ENCODE results near the gene AFAP1L2.

AFAP1L2 gene

DNA sequence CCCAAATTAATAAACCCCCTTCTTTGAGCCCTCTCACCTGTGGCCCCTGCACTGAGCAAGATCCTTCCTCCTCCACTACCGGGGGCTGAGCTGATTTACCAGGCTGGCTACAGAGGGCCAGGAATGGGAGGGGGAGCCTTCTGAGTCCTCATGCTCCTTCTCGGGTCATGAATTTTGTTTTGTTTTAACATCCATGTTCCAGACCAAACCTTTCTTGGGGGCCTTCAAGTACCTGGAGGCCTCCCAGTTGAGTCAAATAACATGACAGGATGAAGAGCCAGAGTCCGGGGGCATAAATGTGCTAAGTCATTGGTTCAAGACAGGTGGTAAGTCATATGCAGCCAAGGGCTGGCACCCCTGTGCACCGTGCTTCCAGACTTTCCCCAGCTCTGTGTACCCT is 39.6 kb downstream of the AFAP1L2 start:
- no peak for DNase-seq (ENCODE audit: low read depth)
- H3K4me3 ChIP-seq (ENCODE audit: low read depth, low read length), result no peak overlapping the region
- TF ChIP-seq, protein P1, sequence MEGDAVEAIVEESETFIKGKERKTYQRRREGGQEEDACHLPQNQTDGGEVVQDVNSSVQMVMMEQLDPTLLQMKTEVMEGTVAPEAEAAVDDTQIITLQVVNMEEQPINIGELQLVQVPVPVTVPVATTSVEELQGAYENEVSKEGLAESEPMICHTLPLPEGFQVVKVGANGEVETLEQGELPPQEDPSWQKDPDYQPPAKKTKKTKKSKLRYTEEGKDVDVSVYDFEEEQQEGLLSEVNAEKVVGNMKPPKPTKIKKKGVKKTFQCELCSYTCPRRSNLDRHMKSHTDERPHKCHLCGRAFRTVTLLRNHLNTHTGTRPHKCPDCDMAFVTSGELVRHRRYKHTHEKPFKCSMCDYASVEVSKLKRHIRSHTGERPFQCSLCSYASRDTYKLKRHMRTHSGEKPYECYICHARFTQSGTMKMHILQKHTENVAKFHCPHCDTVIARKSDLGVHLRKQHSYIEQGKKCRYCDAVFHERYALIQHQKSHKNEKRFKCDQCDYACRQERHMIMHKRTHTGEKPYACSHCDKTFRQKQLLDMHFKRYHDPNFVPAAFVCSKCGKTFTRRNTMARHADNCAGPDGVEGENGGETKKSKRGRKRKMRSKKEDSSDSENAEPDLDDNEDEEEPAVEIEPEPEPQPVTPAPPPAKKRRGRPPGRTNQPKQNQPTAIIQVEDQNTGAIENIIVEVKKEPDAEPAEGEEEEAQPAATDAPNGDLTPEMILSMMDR (IDR thresholded peaks at IDR 0.05; ENCODE audit: control insufficient read depth, extremely low read depth, insufficient read depth), result no peak

GRCh38 chr10:114363745-114364454 is 40.4 kb downstream of the AFAP1L2 start:
- DNase-seq (ENCODE audit: low read depth), result no peak
- H3K4me3 ChIP-seq (ENCODE audit: low read depth, low read length), result no peak overlapping the region
- TF ChIP-seq, protein P1 (IDR thresholded peaks at IDR 0.05; ENCODE audit: control insufficient read depth, extremely low read depth, insufficient read depth), result no peak

DNA sequence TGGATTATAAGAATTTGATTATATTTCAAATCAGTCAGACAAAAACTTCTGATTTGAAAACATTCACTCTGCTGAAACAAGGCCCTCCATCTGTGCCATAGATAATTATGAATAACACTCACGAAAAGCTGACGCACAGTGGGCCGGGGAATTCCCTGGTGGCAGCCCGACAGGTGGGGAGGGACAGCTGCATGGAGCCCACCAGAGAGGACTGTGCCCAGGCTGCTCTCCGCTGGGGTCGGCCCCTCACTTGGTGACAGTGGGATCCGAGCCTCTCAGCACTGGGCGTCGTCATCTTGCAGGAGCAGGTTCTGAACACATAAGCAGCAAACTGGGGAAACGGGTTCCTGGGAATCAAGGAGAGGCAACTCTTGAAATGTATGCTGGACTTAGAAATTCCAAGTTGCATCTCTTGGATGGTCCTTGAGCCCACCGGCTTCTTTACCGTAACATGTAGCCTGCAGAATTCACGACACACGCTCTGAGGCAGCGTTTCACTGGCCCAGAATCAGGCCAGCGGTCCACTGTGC is 41.4 kb downstream of the AFAP1L2 start:
- TF ChIP-seq, protein P1 (IDR thresholded peaks at IDR 0.05; ENCODE audit: control insufficient read depth, extremely low read depth, insufficient read depth), result no peak
- DNase-seq (ENCODE audit: low read depth), result no peak
- no peak overlapping the region for H3K4me3 ChIP-seq (ENCODE audit: low read depth, low read length)

GRCh38 chr10:114359953-114360345 is 44.4 kb downstream of the AFAP1L2 start:
- H3K4me3 ChIP-seq (ENCODE audit: low read depth, low read length), result no peak overlapping the region
- no peak for DNase-seq (ENCODE audit: low read depth)
- TF ChIP-seq, protein P1 (IDR thresholded peaks at IDR 0.05; ENCODE audit: control insufficient read depth, extremely low read depth, insufficient read depth), result no peak

- TF ChIP-seq, protein P1 (IDR thresholded peaks at IDR 0.05; ENCODE audit: control insufficient read depth, extremely low read depth, insufficient read depth), result no peak
- DNase-seq (ENCODE audit: low read depth), result no peak
- H3K4me3 ChIP-seq (ENCODE audit: low read depth, low read length), result no peak overlapping the region
Measured at GRCh38 chr10:114359041-114359952, 45.0 kb downstream of the AFAP1L2 start.

GRCh38 chr10:114357515-114357996 is 46.7 kb downstream of the AFAP1L2 start:
- DNase-seq (ENCODE audit: low read depth), result no peak
- TF ChIP-seq, protein P1 (IDR thresholded peaks at IDR 0.05; ENCODE audit: control insufficient read depth, extremely low read depth, insufficient read depth), result no peak
- H3K4me3 ChIP-seq (ENCODE audit: low read depth, low read length), result no peak overlapping the region
